ENCODE results near the gene KCNS3. TPM values are rescaled to one million over a fixed set of nuclear protein-coding genes. Genes with fewer than 3 reads are reported as not detected.

KCNS3 gene
- total and polyA plus RNA-seq, 2 of the 4 experiments (the other 2 are of a cell fraction), result 2.9 to 4.3 TPM

DNA sequence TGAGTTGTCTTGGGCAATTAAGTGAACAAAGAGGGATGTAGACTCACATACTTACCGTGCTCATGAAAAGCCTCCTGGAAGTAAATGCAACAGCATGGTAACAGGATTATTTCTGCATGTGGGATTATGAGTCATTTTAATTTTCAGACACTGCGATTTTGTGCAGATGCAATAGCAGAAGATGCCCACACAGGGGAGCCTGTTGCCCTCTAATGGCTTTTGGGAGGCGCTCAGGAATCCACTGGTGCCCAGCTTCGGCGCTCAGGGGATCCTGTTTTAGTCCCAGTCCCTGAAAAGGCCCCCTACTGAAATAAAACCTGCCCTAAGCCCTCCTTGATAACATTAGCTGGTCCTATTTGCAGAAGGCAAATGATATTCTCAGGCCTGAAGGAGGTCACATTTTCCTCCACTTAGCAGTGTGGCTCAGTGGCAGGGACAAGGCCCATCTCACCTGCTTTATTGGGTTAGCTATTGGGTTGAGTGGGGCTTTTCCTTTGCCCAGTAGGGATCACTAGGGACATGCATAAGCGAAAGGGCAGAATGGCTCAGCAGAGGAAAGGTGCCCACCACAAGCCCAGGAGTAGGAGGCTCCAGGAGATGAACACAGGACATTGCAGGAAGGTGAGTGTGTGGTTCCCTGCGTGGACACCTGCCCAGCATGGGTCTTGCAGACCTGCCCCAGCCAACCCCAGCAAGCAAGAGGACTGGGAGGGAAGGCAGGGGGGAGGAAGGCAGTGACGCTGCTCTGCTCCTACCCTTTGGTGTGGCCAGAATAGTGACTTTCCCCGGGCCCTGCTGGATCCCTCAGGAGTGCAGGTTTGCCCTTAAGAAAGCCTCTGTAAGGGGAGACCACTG is 26.5 kb upstream of the KCNS3 start (continued):
- TF ChIP-seq MAFK (IDR thresholded peaks at IDR 0.05; ENCODE audit: low read depth, low read length), result peak; percentile 49
- peak; percentile 71 for TF ChIP-seq POLR2A (IDR thresholded peaks at IDR 0.05; ENCODE audit: low read depth, low read length)
- 0 out of 2 replicates have a peak, but pooled peaks have one; percentile 23 for TF ChIP-seq FOS (IDR thresholded peaks at IDR 0.05; ENCODE audit: low read depth, low read length)

DNA sequence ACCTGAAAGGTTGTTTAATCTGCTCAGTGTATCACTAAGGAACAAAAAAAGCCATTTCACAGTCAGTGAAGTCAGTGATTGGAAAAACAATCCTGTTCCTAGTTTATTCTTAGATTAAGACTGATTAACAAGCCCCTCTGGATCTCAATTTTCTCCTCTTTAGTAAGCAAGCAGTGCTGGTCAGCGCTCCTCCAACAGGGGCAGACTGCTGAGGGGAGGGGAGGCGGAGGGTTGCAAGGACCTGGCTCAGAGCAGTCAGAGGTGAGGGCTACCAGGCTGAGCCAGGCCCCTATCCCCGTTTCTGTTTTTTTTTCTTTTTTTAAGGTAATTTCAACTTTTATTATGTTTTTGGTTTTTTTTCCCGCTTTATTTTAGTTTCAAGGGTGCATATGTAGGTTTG is 24.7 kb upstream of the KCNS3 start:
- Histone ChIP-seq H3K4me3 (ENCODE audit: insufficient read depth, low read depth, low read length) (no peak overlapping the region), H3K4me1 (ENCODE audit: control insufficient read depth, insufficient read depth, low read length) (no peaks in the 10 kb centered on the region), H3K4ac (ENCODE audit: low read depth, low read length) (no peak overlapping the region), H2AFZ (replicated peaks; ENCODE audit: low read length, poor library complexity) (no peak overlapping the region), H2BK20ac (ENCODE audit: low read depth, low read length) (no peak overlapping the region), H3K9me3 (ENCODE audit: control insufficient read depth, insufficient read depth, low read length) (no peaks in the 10 kb centered on the region), H3K27me3 (ENCODE audit: control insufficient read depth, insufficient read depth, low read length) (peaks cover 6% of the 10 kb centered on the region), H3K56ac (ENCODE audit: extremely low read depth, insufficient read depth, low read length) (no peak overlapping the region), H4K5ac (ENCODE audit: low read depth, low read length) (no peak overlapping the region), H3K9ac (ENCODE audit: low read depth, low read length) (no peak overlapping the region), H2AK5ac (ENCODE audit: low read depth, low read length) (no peak overlapping the region), H4K8ac (ENCODE audit: low read depth in 2 of 2, low read length in 2 of 2) (no peak overlapping the region), H4K20me1 (ENCODE audit: insufficient read depth, low read length) (no peaks in the 10 kb centered on the region), H4K91ac (ENCODE audit: insufficient read depth, low read depth, low read length) (no peak overlapping the region), H3K36me3 (ENCODE audit: control insufficient read depth, insufficient read depth, low read length) (no peaks in the 10 kb centered on the region), H3K23ac (ENCODE audit: low read depth, low read length) (no peak overlapping the region), H2AK9ac (replicated peaks; ENCODE audit: low read depth, low read length, poor library complexity) (no peak overlapping the region), H2BK120ac (ENCODE audit: low read depth, low read length) (no peak overlapping the region), H3K4me2 (ENCODE audit: low read depth, low read length) (no peak overlapping the region), H3K27ac (ENCODE audit: insufficient read depth, low read length) (no peak overlapping the region), H2BK5ac (ENCODE audit: low read depth, low read length, poor library complexity, severe bottlenecking) (no peak overlapping the region), H3K9me1 (ENCODE audit: insufficient read depth, low read length) (no peaks in the 10 kb centered on the region), H3K18ac (ENCODE audit: low read depth, low read length) (no peak overlapping the region), H3K14ac (replicated peaks; ENCODE audit: low read depth, low read length) (no peak overlapping the region), H3K79me1 (ENCODE audit: low read depth in 1 of 2, low read length in 2 of 2) (no peaks in the 10 kb centered on the region), H2BK15ac (ENCODE audit: low read depth, low read length) (no peak overlapping the region)
- in situ Hi-C loops (cut with MboI; ENCODE audit: low sequenced_read_pairs) (loop anchor here (25.0 kb wide), 1 partner anchor 309 kb away; no protein-coding TSS in a partner anchor), dilution Hi-C loops (cut with HindIII; ENCODE audit: low sequenced_read_pairs, unreplicated experiment) (no loop called here), intact Hi-C loops (cut with micrococcal nuclease) (no loop called here)
- ATAC-seq (ENCODE audit: low read depth), result no peak
- no CpG with 5 or more reads among the region's 4 CpGs for WGBS, 2 experiments (ENCODE audit: extremely low coverage in 2 of 2, insufficient read length in 1 of 2)
- TF ChIP-seq RCOR1 (IDR thresholded peaks at IDR 0.05; ENCODE audit: insufficient replicate concordance, low read length) (no peak), MAFK (IDR thresholded peaks at IDR 0.05; ENCODE audit: low read depth, low read length) (no peak), BHLHE40 (IDR thresholded peaks at IDR 0.05; ENCODE audit: low read depth, low read length) (no peak), RFX5 (IDR thresholded peaks at IDR 0.05; ENCODE audit: low read depth, low read length) (no peak), MXI1 (IDR thresholded peaks at IDR 0.05; ENCODE audit: borderline replicate concordance, low read depth, low read length) (no peak), NFE2L2 (IDR thresholded peaks at IDR 0.05; ENCODE audit: low read depth, low read length) (no peak), SMC3 (IDR thresholded peaks at IDR 0.05; ENCODE audit: low read depth, low read length) (no peak), CHD1 (IDR thresholded peaks at IDR 0.05; ENCODE audit: low read depth, low read length) (no peak), FOS (IDR thresholded peaks at IDR 0.05; ENCODE audit: low read depth, low read length) (no peak), CEBPB (IDR thresholded peaks at IDR 0.05; ENCODE audit: low read depth, low read length) (no peak), MAZ (IDR thresholded peaks at IDR 0.05; ENCODE audit: borderline replicate concordance, low read depth, low read length) (no peak), POLR2A (IDR thresholded peaks at IDR 0.05; ENCODE audit: low read depth, low read length) (no peak)
- TF ChIP-seq, protein P1, sequence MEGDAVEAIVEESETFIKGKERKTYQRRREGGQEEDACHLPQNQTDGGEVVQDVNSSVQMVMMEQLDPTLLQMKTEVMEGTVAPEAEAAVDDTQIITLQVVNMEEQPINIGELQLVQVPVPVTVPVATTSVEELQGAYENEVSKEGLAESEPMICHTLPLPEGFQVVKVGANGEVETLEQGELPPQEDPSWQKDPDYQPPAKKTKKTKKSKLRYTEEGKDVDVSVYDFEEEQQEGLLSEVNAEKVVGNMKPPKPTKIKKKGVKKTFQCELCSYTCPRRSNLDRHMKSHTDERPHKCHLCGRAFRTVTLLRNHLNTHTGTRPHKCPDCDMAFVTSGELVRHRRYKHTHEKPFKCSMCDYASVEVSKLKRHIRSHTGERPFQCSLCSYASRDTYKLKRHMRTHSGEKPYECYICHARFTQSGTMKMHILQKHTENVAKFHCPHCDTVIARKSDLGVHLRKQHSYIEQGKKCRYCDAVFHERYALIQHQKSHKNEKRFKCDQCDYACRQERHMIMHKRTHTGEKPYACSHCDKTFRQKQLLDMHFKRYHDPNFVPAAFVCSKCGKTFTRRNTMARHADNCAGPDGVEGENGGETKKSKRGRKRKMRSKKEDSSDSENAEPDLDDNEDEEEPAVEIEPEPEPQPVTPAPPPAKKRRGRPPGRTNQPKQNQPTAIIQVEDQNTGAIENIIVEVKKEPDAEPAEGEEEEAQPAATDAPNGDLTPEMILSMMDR (conservative IDR thresholded peaks at IDR 0.05; ENCODE audit: low read depth, low read length), result no peak
- TF ChIP-seq, protein P2, sequence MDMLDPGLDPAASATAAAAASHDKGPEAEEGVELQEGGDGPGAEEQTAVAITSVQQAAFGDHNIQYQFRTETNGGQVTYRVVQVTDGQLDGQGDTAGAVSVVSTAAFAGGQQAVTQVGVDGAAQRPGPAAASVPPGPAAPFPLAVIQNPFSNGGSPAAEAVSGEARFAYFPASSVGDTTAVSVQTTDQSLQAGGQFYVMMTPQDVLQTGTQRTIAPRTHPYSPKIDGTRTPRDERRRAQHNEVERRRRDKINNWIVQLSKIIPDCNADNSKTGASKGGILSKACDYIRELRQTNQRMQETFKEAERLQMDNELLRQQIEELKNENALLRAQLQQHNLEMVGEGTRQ (IDR thresholded peaks at IDR 0.05; ENCODE audit: low read depth, low read length), result no peak
- CTCF ChIA-PET, result no interaction called here
- POLR2A ChIA-PET (ENCODE audit: unreplicated experiment), result no interaction called here
- DNase-seq, result no peak
- BruUV-seq (replicated peaks), result no TSS peak

Measured in IMR-90 (cell line).